Measurements from ENCODE around the gene CEMIP.

DNA sequence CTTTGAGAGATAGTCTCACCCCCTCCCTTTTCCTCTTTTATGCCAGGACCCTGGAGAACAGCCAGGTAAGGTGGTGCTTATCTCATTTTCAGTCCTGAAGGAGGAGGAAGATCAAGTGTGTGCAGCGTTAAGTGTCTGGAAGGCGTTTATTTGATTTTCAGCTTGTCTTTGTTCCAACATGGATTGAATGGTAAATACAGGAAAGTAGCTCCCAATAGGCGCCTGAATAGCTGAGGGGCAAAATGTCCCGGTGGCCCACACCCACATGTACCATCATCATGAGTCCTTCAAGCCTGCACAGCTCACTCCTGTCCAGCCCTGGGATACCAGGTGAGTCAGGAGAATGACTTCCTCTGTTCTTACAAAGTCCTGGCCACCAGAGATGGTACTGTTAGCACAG, 73.5 kb downstream of the CEMIP start:
- TF ChIP-seq FOXK2 (IDR thresholded peaks at IDR 0.05), result no peak
- no peak for TF ChIP-seq ZNF761 (CRISPR knock-in tag; conservative IDR thresholded peaks at IDR 0.05)
